GM21717 (cell line): ENCODE data around the gene PCGF3.
"Not testable (repeated sequence)": the region's sequence is repeated elsewhere in the genome, so short reads cannot be mapped to it uniquely, and the experiment has no call there.

Source experiments
- ATAC-seq: cut with Tn5 transposase; IDR thresholded peaks from one replicate; pipeline ENCODE4 v1.9.1; 2021; ENCODE audit warnings: mild to moderate bottlenecking, moderate library complexity; ENCODE audit not compliant: unreplicated experiment

The PCGF3 gene

GRCh38 chr4:703336-704197 is 2.1 kb upstream of the PCGF3 start:
- no peak for ATAC-seq

- no peak for ATAC-seq
Observed at GRCh38 chr4:704198-704891, 1.3 kb upstream of the PCGF3 start.

- ATAC-seq, result no peak
Observed at GRCh38 chr4:704971-705277, 708 bp upstream of the PCGF3 start.

- not testable (repeated sequence) for ATAC-seq
Observed at GRCh38 chr4:706083-706633, 526 bp downstream of the PCGF3 start.

- ATAC-seq, result no peak
Observed at GRCh38 chr4:706834-707598, 1.4 kb downstream of the PCGF3 start.

- no peak for ATAC-seq
Observed at GRCh38 chr4:707929-708630, 2.4 kb downstream of the PCGF3 start.

- no peak for ATAC-seq
Observed at GRCh38 chr4:708631-708933, 3.0 kb downstream of the PCGF3 start.

GRCh38 chr4:709348-709747 is 3.7 kb downstream of the PCGF3 start:
- no peak for ATAC-seq

- no peak for ATAC-seq
Observed at GRCh38 chr4:710116-710515, 4.5 kb downstream of the PCGF3 start.

GRCh38 chr4:710916-711315 is 5.3 kb downstream of the PCGF3 start:
- ATAC-seq, result no peak

GRCh38 chr4:712093-712492 is 6.5 kb downstream of the PCGF3 start:
- ATAC-seq, result no peak

- no peak for ATAC-seq
Observed at GRCh38 chr4:712916-713632, 7.4 kb downstream of the PCGF3 start.

GRCh38 chr4:714087-714486 is 8.5 kb downstream of the PCGF3 start:
- ATAC-seq, result no peak

- no peak for ATAC-seq
Observed at GRCh38 chr4:717601-718320, 12.1 kb downstream of the PCGF3 start.

- no peak for ATAC-seq
Observed at GRCh38 chr4:718460-718859, 12.8 kb downstream of the PCGF3 start.

- no peak for ATAC-seq
Observed at GRCh38 chr4:720111-720860, 14.7 kb downstream of the PCGF3 start.

- ATAC-seq, result no peak
Observed at GRCh38 chr4:721261-722168, 15.9 kb downstream of the PCGF3 start.

- ATAC-seq, result no peak
Observed at GRCh38 chr4:722169-722725, 16.6 kb downstream of the PCGF3 start.
